NCI-H446 (cell line): ENCODE results near the gene GLIS2.
A peak's percentile ranks its signal among the peaks of the same experiment; 100 is the strongest.

Experiments
- DNase-seq, 2 experiments: peaks; one replicate each; lab custom pipeline; 2025; lab: John Stamatoyannopoulos, UW

GLIS2 gene

DNA sequence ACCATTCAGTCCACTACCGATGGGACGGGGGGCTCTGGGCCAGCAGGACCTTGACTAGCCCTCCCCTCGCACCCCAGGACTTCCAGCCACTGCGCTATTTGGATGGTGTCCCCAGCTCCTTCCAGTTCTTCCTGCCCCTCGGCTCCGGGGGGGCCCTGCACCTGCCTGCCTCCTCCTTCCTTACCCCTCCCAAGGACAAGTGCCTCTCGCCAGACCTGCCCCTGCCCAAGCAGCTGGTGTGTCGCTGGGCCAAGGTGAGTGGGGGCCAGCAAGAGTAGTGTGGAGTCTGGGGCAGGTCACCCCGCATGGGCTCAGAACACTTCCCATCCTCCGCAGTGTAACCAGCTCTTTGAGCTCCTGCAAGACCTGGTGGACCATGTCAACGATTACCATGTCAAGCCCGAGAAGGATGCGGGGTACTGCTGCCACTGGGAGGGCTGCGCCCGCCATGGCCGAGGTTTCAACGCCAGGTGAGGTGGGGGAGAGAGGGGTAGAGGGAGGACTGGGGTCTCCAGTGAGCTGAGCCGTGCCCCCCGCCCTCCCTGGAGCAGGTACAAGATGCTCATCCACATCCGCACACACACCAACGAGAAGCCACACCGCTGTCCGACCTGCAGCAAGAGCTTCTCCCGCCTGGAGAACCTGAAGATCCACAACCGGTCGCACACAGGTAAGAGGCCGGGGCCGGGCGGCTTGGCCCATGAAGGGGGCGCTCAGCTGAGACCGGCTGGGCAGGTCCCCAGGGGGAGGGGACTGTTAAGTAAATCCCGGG lies 19.0 kb downstream of the GLIS2 start:
- no peak for DNase-seq

DNA sequence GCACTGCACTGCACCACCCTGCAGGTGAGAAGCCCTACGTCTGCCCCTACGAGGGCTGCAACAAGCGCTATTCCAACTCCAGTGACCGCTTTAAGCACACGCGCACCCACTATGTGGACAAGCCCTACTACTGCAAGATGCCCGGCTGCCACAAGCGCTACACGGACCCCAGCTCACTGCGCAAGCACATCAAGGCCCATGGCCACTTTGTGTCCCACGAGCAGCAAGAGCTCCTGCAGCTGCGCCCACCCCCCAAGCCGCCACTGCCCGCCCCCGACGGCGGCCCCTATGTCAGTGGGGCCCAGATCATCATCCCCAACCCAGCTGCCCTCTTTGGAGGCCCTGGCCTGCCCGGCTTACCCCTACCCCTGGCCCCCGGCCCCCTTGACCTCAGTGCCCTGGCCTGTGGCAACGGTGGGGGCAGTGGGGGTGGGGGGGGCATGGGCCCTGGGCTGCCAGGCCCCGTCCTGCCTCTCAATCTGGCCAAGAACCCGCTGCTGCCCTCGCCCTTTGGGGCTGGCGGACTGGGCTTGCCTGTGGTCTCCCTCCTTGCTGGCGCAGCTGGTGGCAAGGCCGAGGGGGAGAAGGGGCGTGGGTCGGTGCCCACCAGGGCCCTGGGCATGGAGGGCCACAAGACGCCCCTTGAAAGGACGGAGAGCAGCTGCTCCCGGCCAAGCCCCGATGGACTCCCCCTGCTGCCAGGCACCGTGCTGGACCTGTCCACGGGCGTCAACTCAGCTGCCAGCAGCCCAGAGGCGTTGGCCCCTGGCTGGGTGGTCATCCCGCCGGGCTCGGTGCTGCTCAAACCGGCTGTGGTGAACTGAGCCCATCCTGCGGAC lies 21.1 kb downstream of the GLIS2 start:
- no peak for DNase-seq

GRCh38 chr16:4337540-4338088 lies 21.7 kb downstream of the GLIS2 start:
- DNase-seq, result no peak

DNA sequence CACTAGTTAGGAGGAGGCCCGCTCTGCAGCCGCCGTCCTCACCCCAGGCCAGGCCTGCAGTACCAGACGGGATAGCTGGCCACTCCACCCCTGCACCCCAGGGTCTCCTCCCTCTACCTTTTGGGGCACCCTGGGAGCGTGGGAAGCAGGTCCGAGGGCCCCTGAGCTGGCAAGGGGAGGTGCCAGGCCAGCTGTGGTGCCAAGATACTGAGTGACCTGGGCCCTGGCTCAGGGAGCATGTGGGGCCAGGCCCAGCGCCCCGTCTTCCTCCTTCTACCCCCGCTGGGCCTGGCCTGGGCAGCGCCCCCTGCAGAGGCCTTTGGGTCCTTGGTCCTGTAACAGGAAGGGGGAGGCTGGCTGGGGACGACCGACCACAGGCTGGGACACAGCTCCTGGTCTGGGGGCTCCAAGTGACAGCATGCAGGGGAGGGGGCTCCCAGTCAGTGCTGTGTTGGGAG lies 22.3 kb downstream of the GLIS2 start:
- no peak for DNase-seq

DNA sequence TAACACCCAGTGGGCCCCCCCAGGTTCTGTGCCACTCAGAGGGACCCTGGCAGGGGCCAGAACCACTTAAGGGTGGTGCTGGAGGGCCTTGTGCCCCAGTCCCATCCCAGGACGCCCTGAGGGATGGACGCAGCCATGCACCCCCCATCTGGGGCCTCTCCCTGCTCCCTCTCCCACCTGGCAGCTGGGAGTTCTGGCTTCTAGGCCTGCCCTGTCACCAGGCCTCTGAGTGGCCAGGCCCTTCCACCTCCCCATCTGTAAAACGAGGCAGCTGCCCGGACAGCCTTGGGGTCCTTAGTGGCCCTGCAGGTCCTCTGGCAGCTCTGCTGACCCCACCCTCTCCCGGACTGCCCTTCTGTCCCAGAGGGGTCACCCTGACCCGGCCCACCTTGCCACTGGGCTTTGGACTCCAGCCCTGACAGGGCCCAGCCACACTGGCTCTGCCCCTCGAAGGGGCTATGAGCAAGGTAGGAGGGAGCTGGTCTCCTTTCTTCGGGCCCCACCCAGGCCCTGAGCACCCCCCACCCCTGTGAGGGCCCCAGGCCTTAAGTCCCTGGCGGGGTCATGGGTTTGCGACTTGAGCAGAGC lies 22.9 kb downstream of the GLIS2 start:
- no peak for DNase-seq

- DNase-seq, result no peak
These were observed 23.6 kb downstream of the GLIS2 start for GRCh38 chr16:4339455-4339854.

GRCh38 chr16:4339909-4340308 lies 24.0 kb downstream of the GLIS2 start:
- DNase-seq, result no peak

DNA sequence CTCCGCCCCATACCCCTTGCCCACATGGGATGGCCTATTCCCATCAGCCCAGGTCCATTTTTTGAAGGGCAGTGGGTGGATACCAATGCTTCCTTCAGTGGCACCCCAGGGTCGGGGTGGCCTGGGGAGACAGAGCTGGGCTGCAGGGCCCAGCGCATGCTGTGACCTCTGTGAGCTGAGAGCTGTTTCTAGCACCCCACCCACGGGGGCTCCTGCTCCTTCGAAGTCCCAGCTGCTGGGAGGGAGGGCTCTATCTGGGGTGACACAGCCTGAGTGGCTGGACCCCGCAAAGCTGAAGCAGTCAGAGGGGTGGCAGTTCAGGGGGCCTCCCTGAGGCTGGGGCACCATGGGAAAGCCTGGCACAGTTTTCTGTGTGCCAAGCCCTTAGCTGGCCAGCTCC lies 24.6 kb downstream of the GLIS2 start:
- no peak for DNase-seq

DNA sequence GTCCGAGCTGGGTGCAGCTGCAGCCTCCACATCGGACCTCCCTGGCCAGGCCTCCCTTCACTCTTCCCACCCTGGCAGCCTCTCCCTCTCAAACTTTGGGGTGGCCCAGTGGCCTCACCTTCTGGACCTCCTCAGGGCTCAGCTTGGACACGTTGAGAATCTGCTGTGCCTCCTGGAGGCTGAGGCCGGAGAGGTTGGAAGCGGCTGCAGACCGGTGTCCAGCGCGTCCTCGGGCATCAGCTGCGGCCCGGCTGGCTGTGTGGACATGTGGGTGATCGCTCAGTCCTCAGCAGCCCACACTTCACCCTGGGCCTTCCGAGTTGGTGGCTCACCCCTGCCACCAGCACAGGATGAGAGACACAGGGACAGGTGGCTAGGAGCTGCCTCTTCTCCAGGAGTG lies 25.4 kb downstream of the GLIS2 start:
- no peak for DNase-seq

- no peak for DNase-seq
These were observed 27.2 kb downstream of the GLIS2 start for GRCh38 chr16:4342866-4343744.

DNA sequence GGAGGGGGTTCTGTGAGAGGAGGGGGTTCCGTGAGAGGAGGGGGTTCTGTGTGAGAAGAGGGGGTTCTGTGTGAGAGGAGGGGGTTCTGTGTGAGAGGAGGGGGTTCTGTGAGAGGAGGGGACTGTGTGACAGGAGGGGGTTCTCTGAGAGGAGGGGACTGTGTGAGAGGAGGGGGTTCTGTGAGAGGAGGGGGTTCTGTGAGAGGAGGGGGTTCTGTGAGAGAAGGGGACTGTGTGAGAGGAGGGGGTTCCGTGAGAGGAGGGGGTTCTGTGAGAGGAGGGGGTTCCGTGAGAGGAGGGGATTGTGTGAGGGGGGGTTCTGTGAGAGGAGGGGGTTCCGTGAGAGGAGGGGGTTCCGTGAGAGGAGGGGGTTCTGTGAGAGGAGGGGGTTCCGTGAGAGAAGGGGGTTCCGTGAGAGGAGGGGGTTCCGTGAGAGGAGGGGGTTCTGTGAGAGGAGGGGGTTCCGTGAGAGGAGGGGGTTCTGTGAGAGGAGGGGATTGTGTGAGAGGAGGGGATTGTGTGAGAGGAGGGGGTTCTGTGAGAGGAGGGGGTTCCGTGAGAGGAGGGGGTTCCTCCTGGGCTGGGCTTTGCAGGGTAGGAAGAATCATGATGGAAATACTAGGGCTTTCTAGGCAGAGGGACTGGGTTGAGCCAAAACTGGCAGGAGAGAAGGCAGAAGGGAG lies 28.6 kb downstream of the GLIS2 start:
- peak in 1 of 2 experiments; percentile 18 for DNase-seq

DNA sequence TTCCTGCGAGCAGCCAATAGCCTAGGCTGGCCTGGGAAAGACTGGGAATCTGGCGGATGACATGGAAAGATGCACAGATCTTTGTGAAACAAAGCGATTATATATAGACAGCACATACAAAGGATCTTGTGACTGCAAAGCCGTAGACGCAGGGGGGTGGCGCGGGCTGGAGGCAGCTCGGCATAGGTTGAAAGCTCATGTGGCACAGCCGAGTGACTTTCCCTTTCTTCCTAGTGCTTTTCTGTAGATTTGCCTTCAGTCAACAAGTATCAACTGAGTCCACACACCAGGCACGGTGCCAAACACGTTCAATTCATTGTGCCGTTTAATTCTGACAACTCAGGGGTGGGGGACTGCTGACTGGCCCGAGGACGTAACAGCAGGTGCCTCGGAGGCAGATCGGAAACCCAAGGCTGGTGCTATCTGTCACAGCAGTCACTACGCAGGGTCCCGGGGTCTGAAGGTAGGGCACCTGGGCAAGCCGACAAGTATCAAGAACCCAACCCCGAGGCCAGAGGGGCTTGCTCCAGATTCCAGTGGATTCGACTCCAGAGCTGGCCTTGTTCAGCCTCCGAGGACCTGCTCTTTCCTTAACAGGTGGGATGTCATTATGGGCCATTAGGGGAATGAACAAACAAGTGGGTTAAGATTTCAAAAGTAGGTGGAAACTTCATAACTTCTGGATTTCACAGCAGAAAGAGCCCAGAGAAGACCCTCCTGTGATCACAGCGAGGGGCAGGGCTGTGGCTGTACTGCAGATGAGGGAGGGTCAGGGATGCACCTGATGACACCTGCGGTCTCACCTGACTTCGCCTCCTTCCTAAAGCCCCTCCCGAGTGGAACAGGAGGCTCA lies 29.3 kb downstream of the GLIS2 start:
- DNase-seq, result no peak

DNA sequence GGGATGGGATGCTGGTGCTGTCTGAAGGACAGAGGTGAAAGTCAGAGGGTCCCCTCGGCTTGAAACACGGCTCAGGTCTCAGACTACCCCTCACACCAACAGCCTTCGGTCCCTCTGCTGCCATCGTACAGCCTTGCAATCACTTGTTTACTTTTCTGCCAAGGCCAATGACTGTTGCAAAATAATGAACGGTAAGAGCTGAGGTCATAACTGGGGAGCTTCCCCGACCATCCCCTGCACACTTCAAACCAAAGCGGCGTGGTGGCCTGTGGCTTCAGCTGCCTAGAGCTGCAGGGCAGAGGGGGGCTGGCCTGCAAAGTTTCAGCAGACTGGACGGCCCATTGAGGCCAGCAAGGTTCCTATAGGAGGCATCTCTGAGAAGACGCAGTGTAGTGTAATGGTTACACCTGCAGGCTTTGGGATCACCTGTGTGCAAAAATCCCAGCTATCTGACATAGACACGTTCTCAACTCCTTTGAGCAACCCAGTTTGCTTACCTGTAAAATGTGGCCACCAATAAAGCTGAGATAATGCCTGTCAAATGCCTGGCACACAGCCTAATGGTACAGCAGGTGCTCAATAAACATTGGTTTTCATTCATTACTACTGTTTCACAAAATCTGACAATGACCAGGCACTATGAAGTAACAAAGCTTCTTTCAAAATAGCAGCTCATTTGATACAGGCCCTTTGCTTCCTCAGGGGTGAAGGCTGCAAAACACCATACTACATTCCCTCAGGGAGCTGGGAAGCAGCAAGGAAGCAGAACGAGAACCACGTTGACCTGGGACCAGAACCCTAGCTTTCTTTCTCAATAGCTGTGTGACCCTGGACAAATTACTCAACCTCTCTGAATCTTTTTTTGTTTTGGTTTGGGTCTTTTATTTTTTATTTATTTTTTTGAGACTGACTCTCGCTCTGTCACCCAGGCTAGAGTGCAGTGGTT lies 30.2 kb downstream of the GLIS2 start:
- no peak for DNase-seq

- no peak for DNase-seq
These were observed 31.1 kb downstream of the GLIS2 start for GRCh38 chr16:4347010-4347409.

DNA sequence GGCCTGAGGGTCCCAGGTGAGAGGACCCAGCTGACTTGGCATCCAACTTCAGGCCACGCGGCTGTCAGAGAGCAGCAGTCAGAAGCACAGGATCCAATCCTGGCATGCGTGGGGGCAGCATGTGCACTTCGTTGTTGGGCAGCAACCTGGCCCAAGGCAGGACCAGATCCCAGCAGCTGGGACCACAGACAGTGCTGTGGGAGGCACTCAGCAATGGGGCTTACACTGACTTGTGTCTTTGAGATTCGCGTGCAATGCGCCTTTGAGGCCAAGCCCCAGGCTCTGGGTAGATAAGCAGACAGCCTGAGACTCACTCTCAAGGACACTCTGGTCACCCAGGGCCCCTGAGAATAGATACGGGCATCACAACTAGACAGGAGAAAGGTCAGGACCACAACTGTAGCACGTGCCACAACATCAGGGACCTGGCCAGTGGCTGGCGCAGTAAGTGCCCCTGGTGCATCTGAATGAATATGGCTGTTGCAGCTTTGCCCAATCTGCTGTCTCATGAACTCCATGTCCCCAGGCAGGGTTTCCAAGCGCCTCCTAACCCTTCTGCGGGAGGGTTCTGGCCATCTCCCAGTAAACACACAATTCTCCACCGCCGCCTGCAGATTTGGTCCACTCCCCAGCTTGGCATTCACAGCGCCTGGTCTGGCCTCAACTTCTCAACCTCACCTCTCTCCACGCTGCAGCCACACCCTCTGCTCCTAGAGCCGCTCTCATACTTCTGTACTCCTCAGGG lies 32.1 kb downstream of the GLIS2 start:
- no peak for DNase-seq

GRCh38 chr16:4349332-4349731 lies 33.5 kb downstream of the GLIS2 start:
- DNase-seq, result no peak

- DNase-seq, result no peak
These were observed 34.5 kb downstream of the GLIS2 start for GRCh38 chr16:4350365-4350786.
